NCI-H748 treated with DMSO at 0.1 percent for 48 hours (cell line): ENCODE measurements around the gene INPP5A.
"Not testable (repeated sequence)": the region's sequence is repeated elsewhere in the genome, so short reads cannot be mapped to it uniquely, and the experiment has no call there.

Experiments used
- DNase-seq: peaks from one replicate; lab custom pipeline; 2025; lab: John Stamatoyannopoulos, UW

Gene INPP5A

DNA sequence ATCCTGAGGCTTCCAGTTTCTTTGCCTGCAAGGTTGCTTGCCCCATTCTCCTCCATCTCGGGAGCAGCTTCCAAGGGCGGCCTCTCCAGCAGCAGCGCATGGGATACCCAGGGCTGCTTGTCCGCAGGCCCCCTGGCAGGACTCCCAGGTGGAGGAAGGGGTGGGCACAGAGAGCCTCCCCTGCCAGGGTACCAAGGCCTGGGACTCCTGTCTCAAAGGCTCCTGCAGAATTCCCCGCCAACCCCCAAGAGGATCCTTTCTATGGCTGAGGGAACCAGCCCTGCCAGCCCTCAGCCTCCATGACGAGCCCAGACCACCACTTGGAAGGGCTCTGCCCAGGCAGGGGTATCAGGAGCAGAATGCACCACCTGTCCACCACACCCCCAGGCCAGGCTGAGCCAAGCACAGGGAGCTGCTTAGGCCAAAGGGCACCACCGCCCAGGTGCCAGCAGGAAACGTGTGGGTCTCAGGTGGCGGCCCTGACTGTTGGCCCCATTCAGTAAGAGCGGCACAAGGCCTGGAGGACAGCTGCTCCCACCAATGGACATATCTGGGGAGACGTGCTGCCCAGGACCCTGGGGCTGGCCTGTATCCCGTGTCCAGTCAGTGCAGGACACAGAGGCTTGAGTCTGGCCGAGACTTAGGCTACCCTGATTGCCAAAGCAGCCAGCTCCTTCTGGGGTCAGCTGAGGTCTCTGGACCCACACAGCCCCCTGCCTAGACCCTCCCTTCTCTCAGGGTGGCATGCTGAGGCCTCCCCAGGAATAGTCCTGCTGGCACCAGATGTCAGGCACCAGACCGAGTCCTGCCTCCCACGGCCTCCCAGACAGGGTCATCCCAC, 33.8 kb upstream of the INPP5A start:
- no peak for DNase-seq

GRCh38 chr10:132504501-132505272, 32.9 kb upstream of the INPP5A start:
- DNase-seq: no peak

- DNase-seq: not testable (repeated sequence)
Measured at GRCh38 chr10:132505546-132505945, 32.0 kb upstream of the INPP5A start.

- DNase-seq: no peak
Measured at GRCh38 chr10:132506711-132507408, 30.7 kb upstream of the INPP5A start.

- DNase-seq: no peak
Measured at GRCh38 chr10:132507409-132507955, 30.1 kb upstream of the INPP5A start.

- DNase-seq: no peak
Measured at GRCh38 chr10:132507956-132508490, 29.6 kb upstream of the INPP5A start.

- DNase-seq: no peak
Measured at GRCh38 chr10:132508581-132509443, 28.8 kb upstream of the INPP5A start.

GRCh38 chr10:132509506-132510173, 27.9 kb upstream of the INPP5A start:
- DNase-seq: no peak

GRCh38 chr10:132510174-132510611, 27.4 kb upstream of the INPP5A start:
- no peak for DNase-seq

DNA sequence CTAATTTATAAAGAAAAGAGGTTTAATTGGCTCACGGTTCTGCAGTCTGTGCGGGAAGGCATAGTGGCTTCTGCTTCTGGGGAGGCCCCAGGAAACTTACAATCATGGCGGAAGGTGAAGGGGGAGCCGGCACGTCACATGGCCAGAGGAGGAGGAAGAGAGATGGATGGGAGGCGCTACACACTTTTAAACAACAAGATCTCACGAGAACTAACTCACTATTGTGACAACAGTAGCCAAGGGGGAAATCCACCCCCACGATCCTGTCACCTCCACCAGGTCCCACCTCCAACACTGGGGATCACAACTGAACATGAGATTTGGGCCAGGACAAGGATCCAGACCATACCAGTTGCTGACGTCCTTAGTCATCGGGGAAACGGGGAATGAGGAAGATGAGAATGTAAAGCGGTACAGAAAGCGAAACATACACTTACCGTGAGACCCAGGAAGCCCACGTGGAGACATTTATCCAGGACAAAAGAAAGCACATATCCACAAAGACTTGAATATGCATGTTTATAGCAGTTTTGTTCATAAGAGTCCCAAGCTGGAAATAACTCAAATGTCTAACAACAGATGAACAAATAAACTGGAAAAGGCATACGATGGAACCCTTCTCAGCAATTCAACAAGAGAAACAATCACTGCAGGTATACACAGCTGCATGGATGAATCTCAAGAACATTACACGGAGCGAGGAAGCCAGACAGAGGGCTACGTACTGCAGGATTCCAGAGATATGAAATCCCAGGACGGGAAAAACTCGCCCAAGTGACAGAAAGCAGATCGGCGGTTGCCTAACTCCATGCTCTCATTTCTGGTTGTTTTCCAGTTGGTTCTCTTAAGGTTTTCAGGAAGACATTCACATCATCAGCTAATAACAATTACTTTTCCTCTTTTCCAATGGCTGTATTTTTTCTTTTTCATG, 26.2 kb upstream of the INPP5A start:
- DNase-seq: no peak

- DNase-seq: no peak
Measured at GRCh38 chr10:132512052-132512442, 25.5 kb upstream of the INPP5A start.

DNA sequence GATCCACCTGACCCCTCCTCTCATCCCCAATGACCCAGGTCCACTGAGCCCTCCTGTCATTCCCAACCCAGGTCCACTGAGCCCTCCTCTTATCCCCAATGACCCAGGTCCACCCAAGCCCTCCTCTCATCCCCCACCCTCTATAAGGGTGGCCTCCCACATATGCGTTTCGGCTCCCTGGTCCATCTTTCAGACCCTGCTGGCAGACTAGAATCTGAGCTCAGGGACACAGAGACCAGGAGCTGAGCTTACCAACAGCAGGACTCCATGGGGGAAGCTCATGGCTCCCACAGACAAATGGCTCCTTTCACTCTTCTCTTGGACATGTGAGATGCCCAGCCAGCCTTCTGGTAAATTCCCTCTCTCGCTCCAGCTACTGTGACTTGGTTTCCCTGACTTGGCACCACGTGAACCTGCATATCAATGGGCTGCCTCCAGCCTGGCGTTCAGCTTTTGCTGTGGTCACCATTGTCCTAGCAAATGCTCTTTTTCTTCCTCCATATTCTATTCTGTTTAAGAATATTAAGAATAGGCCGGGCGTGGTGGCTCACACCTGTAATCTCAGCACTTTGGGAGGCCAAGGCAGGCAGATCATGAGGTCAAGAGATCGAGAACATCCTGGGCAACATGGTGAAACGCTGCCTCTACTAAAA, 24.8 kb upstream of the INPP5A start:
- DNase-seq: no peak

GRCh38 chr10:132514821-132515520, 22.6 kb upstream of the INPP5A start:
- DNase-seq: no peak

DNA sequence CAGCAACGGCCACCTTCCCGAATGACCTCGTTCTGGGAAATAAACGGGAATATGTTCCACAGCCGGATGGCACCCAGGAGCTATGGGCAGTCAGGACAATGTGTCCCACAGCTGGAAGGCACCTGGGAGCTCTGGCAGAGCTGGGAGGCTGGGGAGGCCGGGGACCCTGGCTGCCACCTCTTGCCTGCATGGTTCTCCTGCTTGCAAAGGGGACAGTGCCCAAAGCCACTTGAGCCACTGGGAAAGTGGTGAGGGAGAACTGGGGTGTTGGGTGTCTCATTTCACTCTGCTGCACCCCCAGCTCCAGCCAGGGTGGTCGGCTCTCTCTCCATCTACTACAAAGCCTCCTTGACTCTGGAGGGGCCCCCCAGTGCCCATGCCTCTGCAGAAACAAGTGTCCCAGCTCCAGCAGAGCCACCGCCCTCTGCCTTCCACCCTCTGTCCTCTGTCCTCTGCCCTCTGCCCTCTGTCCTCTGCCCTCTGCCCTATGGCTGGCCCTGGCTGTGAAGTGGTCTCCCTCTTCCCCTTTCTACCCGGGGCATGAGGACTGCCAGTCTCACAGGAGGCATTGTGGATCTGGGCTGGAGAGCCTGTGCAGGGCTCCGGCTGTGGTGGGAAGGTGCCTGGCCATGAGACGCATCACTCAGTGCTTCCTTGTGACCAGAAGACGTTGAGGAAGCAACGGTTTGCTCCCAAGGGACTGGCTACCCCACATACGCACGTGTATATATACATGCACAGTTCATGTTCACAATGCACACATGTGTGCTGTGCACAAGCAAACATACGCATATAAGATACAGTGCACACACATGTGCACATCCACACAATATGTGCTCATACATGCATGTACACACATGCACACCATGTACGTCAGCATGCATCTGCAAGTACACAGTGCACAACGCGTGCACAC, 21.5 kb upstream of the INPP5A start:
- no peak for DNase-seq

DNA sequence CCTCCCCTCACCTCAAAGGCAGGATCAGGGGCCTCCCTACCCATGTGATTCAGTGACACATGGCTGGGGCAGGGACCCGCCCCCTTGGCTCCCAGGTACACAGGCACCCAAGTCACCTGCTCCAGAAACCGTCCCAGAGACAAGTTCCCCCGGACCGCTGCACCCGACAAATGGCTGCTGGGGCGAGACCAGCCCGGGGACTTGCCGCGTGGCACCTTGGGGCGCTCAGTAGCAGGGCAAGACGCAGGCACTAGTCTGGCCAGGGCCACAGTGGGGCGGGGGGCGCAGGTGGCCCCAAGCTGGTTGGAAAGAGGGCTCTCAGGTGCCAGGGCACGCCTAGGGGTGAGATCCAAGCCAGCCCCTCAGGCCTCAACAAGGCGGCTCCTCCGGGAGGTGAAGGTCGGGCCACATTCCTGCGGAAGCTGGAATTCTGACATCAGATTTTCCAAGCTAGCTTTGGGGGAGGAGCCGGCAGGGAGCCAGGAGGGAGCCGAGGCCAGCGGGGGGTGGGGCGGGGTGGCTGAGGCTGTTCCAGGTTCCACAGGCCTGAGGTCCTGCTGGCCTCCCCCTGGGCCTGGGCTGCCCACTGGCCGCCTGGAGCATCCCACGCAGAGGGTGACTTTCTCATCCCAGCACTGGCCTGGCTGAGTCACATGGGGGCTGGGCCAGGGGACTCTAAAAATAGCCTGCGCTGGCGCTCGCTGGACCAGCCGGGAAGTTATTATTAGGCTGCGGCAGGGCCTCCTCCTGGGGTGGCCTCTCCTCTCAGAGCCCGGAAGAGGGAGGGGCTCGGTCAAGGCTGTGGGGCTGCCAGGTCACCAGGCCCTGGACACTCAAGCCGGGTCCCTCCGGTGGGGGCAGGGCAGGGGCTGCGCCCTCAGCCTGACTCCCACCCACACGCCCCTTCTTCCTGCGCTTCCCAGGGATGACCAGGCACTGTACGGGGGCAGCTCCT, 20.5 kb upstream of the INPP5A start:
- DNase-seq: no peak

- no peak for DNase-seq
Measured at GRCh38 chr10:132517951-132518521, 19.6 kb upstream of the INPP5A start.
